ENCODE measurements around the gene SAMD11.

GRCh38 chr1:917076-917459 is 6.7 kb upstream of the SAMD11 start:
- TF ChIP-seq POLR2A (IDR thresholded peaks at IDR 0.05; ENCODE audit: low read depth, low read length) = no peak
- TF ChIP-seq TAF1 (IDR thresholded peaks at IDR 0.05; ENCODE audit: borderline replicate concordance, low read depth, low read length) = no peak
